ENCODE measurements around the gene TREM1.

DNA sequence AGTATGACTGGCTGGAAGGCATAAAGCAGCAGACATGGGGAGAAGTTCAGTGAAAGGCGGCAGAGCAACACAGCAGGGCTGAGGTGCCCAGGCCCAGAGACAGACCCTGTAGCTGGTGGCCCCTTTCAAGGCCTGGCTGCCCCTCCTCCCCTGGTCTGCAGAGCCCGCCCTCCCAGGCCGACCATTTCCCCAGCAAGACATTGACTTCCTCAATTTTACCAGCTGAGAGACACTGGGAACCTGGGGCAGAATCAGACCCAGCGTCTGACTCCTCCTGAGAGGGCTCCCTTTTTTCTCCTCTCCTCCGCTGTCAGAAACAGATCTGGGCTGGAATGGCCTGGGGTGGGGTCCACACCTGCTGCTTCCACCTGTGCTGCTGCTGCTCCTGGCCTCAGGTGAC is 58.4 kb downstream of the TREM1 start, which contains the start of gene TREML4:
- TF ChIP-seq, protein P1, sequence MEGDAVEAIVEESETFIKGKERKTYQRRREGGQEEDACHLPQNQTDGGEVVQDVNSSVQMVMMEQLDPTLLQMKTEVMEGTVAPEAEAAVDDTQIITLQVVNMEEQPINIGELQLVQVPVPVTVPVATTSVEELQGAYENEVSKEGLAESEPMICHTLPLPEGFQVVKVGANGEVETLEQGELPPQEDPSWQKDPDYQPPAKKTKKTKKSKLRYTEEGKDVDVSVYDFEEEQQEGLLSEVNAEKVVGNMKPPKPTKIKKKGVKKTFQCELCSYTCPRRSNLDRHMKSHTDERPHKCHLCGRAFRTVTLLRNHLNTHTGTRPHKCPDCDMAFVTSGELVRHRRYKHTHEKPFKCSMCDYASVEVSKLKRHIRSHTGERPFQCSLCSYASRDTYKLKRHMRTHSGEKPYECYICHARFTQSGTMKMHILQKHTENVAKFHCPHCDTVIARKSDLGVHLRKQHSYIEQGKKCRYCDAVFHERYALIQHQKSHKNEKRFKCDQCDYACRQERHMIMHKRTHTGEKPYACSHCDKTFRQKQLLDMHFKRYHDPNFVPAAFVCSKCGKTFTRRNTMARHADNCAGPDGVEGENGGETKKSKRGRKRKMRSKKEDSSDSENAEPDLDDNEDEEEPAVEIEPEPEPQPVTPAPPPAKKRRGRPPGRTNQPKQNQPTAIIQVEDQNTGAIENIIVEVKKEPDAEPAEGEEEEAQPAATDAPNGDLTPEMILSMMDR (optimal IDR thresholded peaks at IDR 0.05 in 1 of 3, IDR thresholded peaks at IDR 0.05 in 1 of 3, conservative IDR thresholded peaks at IDR 0.05 in 1 of 3; ENCODE audit: extremely low read depth in 1 of 3, insufficient read depth in 2 of 3, low read length in 3 of 3) = no peak
- no peak for TF ChIP-seq EZH2 (IDR thresholded peaks at IDR 0.05; ENCODE audit: low read length)
